Brain pericyte (primary cell): ENCODE data around the gene PPP3CA.
"Not testable (repeated sequence)": the region's sequence is repeated elsewhere in the genome, so short reads cannot be mapped to it uniquely, and the experiment has no call there.

Source experiments
- DNase-seq: peaks from one replicate; pipeline ENCODE4 v3.0.0-alpha.2; 2012; ENCODE audit warnings: low read depth, low spot score

PPP3CA gene

GRCh38 chr4:101254776-101255175, 92.5 kb downstream of the PPP3CA start:
- DNase-seq, result no peak

- DNase-seq, result no peak
Observed at GRCh38 chr4:101253121-101253520, 94.2 kb downstream of the PPP3CA start.

- DNase-seq, result no peak
Observed at GRCh38 chr4:101252721-101253120, 94.6 kb downstream of the PPP3CA start.

DNA sequence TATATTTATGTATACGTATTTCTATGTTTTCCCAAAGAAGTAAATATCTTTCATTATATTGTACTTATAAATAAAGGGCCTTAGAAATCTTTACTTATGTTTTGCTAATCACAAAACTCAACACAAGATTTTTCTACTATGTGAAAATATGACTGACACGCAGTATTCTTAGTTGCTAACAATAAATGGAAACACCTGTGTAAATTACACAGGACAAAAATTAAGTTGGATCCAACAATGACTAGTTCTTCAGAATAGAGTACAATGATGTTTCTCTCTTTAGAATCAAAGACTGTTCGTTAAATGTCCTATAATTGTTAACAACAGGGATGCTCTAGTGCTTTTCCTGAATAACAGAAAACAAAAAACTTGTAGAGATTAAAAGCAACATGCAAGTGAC, 96.1 kb downstream of the PPP3CA start:
- no peak for DNase-seq

DNA sequence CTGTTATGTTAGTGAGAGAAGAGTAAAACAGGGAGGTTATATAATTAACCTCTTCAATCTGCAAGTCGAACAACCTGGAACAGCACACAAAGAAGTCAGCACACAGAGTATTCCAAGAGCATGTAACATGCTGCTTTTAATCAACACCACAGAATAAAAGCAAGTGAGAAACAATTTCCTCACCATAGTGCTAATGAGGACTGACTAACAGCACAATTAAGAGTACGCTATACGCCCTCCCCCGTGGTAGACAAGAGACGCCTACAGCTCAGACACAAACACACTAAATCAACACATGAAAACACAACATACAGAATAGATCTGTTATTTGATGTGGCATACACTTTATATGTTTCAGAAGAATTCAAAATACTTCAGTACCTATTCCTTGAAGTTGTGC, 103.0 kb downstream of the PPP3CA start:
- no peak for DNase-seq

DNA sequence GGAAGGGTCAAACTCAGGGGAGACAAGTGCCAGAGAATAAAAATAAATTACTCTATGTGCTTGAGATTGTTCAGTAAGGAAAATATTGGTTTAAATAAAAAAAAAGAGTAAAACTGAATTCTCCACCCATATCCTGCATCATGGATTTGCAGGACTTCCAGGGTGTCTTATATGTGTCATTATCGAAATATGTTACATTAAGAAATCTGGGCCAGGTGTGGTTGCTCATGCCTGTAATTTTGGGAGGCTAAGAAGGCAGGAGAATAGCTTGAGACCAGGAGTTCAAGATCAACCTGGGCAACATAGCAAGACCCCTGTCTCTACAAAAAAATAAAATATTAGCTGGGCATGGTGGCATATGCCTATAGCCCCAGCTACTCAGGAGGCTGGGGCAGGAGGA, 104.9 kb downstream of the PPP3CA start:
- no peak for DNase-seq

DNA sequence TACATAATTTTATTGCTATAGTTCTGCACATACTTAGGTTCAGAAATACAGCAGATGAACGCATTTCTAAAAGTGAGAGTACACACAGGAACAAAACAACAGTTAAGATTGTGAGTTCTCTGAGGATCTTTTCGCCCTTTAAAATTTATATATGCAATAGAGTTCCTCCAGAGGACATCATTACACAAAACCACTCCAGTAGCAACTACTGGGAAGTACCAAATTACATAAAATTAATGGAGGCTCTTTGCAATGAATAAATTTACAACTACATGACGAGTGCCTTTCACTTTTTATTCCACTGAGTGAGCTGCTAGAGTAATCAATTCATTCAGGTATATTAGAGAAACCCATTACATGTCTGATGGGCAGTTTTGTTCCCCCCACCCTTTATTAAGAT, 107.2 kb downstream of the PPP3CA start:
- no peak for DNase-seq

DNA sequence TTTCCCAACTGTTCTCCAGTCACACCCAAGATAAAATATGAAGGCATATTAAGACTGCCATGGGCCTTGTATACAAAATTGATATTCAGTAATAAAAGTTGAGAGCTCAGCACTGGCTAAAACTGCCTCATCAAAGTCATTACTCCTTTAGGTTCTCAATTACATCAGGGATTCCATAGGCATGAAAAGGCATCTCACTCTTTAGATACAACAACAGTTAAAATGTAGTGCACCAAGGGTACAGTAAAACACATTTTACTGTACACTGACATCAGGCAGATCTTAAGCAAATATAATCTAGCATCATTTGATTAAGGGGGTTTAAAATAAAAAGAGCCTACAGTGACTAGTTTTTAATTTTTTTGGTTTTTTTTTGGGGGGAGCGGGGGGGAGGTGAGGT, 107.7 kb downstream of the PPP3CA start:
- DNase-seq, result no peak

DNA sequence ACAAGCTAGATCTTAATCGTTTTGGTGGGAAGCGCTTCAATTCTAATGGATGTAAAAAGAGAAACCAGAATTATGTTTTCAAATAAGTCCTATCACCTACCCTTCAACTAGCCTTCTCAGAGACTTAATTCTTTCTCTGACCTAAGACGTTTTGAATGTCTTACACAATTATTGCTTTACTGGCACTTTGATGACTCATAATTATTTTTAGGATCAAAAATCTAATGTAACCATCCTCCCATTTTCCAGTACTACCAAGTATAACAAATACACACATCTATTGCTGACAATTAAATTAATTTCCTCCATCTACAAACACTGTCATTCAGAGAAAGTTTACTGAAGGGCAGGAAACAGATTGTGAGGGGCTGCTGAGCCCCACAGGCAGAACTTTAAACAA, 108.6 kb downstream of the PPP3CA start:
- DNase-seq, result no peak

DNA sequence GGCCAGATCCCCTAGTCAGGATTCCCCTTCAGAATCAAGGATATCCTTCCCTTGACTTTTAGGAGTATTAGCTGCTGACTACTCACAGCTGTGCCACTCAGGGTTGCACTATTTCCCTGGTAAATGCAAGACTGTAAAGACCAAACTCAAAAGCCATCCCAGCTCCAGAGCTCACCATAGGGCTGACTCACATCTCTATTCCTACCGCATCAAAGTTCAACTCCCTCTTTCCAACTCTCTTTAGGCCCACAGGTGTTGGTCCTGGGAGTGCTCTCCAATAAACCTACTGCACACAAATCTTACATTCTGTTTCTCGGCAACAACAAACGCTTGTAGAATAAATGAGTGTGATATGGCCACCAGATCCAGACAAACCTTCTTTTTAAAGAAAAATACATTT, 109.6 kb downstream of the PPP3CA start:
- no peak for DNase-seq

DNA sequence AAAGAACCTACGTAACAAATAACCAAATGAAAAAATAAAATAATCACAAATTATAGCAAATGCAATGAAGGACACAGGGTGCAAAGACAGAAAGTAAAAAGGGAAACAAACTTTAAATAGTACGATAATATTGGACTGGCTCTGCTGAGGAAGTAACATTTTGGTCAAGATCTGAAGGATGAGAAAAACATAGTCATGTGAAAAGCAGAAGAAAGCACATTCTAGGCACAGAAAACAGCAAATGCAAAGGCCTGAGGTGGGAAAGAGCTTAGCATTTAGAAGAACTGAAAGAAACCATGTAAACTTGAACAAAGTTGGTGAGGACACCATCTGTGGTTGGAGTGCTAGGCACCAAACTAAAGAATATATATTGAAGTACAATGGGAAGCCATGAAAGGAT, 111.2 kb downstream of the PPP3CA start:
- DNase-seq, result no peak

DNA sequence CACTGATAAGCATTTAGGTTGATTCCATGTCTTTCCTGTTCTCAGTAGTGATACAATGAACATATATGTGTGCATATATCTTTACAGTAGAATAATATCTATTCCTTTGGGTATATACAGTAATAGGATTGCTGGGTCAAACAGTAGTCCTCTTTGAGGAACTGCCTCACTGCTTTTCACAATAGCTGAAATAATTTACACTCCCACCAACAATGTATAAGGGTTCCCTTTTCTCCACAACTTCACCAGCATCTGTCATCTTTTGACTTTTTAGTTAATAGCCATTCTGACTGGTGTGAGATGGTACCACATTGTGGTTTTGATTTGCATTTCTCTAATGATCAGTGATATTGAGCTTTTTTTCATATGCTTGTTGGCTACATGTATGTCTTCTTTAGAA, 113.2 kb downstream of the PPP3CA start:
- DNase-seq, result not testable (repeated sequence)

DNA sequence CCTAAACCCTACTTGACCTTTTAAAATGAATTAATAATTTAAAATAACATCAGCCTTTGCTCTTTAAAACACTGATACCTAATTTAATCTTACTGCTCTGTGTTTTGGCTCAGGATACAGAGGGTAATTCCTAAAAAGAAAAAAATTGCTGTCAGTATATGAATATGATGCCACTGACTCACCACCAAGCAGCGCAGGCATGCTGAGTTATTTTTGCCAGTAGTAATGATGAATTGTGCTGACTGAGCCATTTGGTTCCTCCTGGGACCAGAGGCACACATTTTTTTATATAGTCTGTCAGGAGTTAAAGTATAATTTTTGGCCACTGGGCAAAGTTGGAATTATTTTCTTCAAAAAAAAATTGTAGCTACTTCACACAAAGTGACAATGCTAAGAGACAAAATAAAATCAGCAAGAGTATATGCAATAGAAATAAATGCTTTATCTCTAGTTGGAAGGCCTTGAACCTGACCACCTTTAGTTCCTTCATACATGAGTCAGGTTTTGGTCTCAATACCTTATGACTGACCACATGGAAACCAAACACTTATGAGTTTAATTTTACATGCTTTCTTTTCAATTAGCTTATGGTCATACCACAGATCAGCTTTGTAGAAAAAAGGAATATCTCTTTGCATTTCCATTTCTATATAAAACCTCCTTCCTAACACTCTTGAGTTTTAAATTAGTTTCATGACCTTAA, 115.1 kb downstream of the PPP3CA start:
- peak; percentile 60 for DNase-seq

- DNase-seq, result no peak
Observed at GRCh38 chr4:101230801-101231426, 116.4 kb downstream of the PPP3CA start.

GRCh38 chr4:101229116-101229515, 118.2 kb downstream of the PPP3CA start:
- DNase-seq, result no peak

DNA sequence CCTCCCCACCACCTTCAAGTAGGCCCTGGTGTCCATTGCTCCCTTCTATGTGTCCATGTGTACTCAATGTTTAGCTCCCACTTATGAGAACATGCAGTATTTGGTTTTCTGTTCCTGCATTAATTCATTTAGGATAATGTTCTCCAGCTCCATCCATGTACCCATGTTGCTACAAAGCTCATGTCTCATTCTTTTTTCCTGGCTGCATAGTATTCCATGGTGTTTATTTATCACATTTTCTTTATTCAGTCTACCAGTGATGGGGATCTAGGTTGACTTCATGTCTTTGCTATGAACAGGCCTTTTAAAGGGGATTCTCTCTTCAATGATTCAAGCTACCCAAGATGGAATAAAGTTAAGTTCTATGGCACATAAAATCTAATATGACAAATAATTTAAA, 119.6 kb downstream of the PPP3CA start:
- DNase-seq, result no peak

GRCh38 chr4:101224358-101225218, 122.7 kb downstream of the PPP3CA start:
- DNase-seq, result no peak

- no peak for DNase-seq
Observed at GRCh38 chr4:101222156-101222845, 125.0 kb downstream of the PPP3CA start.

DNA sequence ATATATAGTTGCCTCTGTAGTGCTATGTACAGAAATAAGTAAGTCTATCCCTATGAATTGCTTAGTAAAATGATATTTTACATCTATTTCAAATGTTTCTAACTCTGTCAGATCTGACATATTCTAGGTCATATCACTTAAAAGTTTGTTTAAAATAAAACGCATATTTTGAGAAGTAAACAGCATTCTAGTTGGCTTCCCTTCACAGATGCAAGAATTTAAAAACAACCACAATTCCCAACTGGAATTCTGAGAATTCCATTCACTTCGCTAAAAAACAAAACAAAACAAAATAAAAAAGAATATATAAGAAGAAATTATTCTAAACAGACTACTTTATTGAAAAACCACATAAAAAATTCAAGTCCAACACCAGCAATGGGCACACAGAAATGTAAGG, 126.0 kb downstream of the PPP3CA start:
- DNase-seq, result no peak

DNA sequence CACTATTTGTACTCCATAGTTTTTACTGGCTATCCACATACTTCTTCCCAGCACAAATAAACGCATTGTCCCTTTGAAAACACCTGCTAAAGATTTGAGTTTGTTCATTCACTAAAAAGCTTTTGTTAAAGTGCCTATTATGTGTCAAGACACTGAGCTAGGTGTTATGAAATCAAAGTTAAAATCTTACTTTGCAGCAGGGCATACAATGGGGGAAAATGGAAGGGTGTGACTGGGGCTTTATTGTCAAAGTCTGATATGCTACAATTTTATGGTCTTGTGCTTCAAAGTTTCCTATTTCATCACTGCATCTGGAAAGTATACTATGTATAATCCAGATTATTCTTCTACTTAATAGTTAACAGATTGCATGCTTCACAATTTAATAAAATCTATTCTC, 128.4 kb downstream of the PPP3CA start:
- DNase-seq, result no peak

DNA sequence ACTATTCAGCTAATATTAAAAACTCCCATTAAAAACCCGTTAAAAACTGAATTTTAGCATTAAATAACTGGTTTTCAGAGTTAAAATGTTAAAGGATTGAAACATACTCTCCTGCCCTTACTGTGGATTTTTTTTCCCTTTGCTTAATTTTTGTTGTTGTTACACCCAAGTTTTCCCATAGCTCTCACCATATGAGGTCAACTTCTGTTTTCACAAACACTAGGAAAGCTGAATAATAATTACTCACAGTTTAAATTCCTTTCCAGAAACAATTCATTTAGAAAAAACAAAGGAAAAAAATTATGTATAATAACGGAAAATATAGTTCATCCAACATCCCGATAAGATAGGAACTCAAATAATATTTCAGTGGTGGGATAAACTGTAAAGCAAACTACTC, 129.0 kb downstream of the PPP3CA start:
- no peak for DNase-seq
